Skin of body (tissue), 2 donors: ENCODE measurements around the gene CASKIN1. TPM values are rescaled to one million over a fixed set of nuclear protein-coding genes. Genes with fewer than 3 reads are reported as not detected.

Experiments
- DNase-seq: peaks from one replicate; lab custom pipeline; 2025; lab: John Stamatoyannopoulos, UW
- total RNA-seq: library from RNA; depleted of rRNA; stranded (reverse); fragments of >200 nt; gene quantifications from one replicate; pipeline ENCODE4 v1.2.3, GENCODE V29; 2014

The CASKIN1 gene
- total RNA-seq, 1 donor from 2014 or later = 0.79 TPM

DNA sequence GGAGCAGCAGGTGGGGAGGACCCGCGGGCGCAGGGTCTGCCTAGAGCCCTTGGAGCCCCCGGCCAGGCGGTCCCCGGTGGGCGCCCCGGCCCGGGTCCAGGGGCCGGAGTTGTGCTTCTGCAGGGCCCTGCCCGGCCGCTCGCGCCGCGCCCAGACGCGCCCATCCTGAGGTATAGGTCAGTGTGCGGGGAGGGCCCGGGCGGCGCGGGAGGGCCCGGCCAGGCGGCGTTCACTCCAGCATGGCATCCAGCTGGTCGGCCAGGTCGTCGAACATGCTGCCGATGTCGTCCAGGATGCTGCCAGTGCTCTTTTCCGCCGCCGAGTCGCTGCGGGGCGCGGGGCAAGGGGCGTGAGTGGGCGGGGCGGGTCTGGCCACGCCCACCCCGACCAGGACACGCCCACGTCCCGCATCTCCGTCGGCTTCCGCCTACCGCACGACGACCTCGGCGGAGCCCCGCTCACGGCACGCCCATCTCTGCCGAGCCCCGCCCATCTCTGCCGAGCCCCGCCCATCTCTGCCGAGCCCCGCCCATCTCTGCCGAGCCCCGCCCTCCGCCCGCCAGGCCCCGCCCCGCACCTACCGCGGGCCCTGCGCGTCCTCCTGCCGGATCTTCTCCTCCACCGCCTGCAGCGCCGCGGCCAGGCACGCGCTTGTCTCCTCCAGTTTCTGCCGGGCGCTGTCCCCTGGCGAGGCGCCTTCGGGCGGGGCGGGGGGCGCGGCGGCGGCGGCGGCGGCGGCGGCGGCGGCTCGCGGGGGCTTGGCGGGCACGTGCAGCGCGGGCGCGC, 17.9 kb downstream of the CASKIN1 start:
- no peak for DNase-seq

DNA sequence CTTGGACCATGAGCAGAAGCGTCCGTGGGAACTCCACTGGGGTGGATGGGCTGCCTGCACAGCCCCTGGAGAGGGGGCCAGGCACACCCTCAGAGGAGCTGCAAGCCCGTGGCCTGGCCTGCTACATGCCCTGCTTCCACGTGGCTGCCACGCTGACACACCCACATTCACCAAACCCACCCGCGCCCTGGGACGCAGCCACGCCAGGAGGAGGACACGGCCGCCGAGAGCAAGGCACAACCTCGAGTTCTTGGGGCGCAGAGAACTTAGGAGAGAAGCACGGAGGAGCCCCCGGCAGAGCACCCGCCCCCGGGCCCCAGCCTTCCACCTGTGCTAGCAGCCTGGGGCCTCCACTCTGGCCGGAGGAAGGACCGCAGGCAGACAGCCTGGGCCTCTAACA, 18.8 kb downstream of the CASKIN1 start:
- DNase-seq = no peak

DNA sequence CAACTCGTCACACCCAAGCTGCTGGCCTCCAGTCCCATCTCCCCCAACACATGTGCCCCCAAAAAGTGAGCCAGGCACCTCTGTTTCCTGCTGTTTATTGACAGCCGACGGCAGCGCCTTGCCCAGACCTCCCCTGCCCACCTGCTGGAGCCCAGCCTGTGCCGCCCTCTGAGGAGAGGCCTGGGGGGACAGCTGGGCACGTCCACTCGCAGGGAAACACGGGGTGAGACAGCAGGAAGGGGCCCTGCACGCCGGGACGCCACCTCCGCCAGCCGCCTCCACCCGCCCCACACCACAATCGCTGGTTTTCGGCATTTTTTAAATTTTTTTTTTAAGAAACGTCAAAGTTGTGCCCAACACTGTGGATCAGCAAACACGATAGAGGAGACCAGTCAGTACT, 19.3 kb downstream of the CASKIN1 start:
- no peak for DNase-seq

DNA sequence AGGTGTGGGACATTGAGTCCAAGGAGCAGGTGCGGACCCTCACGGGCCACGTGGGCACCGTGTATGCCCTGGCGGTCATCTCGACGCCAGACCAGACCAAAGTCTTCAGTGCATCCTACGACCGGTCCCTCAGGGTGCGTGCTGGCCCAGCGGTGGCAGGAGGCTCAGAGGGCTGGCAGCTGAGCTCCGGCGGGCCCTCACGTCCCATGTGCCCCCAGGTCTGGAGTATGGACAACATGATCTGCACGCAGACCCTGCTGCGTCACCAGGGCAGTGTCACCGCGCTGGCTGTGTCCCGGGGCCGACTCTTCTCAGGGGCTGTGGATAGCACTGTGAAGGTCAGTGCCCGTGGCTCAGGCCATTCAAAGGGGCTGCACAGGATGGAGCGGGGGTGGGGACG, 20.4 kb downstream of the CASKIN1 start:
- DNase-seq = no peak

DNA sequence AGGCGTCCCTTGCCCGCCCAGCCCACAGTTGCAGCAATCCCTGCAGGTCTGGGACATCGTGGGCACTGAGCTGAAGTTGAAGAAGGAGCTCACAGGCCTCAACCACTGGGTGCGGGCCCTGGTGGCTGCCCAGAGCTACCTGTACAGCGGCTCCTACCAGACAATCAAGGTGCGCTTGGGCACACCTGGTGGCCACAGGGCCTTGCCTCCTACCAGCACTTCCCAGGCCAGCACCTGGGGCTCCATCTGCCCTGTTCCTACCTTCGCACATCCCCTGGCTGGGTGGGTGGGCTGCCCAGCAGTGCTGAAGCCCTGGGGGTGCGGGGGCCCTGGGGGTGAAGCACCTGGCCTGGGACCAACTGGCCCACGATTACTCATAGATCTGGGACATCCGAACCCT, 21.0 kb downstream of the CASKIN1 start:
- no peak for DNase-seq

DNA sequence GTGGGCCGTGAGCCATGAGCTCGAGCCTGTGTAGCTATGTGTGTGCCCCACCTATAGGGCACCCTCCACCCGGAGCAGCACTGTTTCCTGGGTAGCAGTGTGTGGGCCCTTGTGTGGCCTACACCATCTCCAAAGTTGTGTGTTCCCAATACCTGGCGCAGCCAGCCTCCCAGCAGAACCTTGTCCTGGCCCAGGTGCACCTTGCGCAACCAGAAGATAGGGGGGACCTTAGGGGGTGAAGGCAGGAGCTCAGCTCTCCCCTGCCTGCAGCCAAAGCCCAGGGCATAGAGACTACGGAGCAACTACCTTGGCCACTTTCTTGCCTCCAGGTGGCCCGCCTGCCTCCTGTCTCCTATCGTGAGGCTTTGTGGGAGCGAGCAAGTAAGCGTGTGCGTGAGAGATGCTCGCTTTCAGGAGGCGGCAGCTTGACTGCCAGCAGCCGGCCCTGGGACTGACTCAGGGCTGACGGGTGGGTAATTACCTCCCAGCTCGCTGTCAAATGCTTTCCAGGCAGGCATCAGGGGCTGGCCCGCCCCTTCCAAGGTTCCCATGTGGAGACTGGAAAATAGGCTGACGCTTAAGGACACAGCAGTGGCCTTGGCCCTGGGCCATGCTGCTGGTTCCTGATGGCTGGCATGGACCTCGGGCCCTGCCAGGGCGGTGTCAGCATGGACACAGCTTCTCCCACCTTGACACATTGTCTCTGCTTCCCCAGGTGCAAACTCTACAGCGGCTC, 21.8 kb downstream of the CASKIN1 start:
- no peak for DNase-seq

DNA sequence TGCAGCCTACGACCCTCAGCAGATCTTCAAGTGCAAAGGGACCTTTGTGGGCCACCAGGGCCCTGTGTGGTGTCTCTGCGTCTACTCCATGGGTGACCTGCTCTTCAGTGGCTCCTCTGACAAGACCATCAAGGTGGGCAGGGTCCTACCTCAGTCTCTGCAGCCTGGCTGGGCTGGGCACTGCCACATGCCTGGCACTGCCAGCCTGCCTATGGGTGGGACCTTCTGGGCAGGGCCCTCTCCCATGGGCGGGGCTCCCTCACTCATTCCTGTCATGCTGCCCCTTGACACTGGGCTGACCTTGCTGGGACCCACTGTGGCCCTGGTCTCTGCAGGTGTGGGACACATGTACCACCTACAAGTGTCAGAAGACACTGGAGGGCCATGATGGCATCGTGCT, 22.5 kb downstream of the CASKIN1 start:
- DNase-seq = no peak

DNA sequence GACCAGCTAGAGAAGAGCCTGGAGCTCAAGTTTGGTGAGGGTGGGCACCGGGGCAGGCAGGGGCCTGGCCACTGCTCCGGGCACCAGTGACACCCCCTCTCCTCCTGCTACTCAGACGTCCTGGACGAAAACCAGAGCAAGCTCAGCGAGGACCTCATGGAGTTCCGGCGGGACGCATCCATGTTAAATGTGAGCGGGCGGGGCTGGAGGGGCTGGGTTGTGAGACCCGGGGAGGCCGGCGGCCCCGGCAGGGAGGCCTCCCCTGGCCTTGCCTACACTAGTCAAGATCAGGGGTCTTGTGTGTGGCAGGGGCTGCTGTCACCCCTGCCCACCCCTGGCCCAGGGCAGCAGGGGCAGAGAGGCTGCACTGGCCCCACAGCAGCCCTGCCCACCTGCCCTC, 23.0 kb downstream of the CASKIN1 start:
- DNase-seq = no peak

DNA sequence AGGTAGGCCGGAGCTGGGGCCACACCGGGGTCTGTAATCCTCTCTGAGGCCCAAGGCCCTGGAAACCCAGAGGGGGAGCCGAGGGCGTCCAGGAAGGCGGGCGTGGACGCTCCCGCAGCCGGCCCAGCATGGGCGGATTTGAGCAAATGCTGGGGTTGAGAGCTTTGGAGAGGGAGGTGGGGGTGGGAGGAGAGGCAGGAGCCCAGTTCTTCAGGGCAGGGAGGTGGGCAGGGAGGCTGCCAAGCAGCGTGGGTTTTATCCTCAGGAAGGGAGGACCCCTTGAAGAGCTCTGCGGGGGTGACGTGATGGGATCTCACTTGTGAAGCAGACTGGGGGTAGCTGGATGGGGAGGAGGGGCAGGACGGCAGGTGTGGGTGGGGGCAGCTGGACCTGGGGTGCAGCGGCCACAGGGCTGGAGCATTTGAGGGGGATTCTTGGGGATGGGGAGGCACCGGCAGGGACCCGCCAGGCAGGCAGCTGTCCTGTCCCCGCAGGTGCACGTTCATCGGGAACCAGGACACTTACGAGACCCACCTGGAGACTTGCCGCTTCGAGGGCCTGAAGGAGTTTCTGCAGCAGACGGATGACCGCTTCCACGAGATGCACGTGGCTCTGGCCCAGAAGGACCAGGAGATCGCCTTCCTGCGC, 23.6 kb downstream of the CASKIN1 start:
- DNase-seq = no peak

DNA sequence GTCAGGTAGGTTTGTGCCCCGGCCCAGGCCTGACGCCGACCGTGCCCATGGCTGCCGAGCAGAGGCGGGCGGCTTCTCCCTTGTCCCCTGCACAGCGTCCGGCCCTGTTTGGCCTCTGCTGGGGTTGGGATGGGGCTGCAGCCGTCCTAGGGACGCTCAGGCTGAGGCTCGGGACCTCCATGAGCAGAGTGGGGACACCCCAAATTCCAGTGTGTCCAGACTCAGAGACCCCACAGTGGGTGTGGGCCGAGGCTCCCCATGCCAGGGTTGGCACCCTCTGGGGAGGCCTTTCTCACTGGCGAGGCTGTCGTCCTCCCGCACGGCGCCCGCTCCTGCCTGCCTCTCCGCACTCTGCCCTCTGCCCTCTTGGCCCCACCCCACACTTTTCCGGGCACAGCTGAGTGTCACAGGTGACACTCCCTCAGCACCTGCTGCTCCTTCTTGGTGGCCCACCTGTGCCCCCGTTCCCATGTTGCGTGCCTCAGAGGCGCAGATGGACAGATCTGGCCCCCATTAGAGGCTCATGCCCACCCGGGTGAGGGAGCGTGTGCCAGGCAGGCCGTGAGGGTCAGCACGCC, 24.7 kb downstream of the CASKIN1 start:
- DNase-seq = no peak

DNA sequence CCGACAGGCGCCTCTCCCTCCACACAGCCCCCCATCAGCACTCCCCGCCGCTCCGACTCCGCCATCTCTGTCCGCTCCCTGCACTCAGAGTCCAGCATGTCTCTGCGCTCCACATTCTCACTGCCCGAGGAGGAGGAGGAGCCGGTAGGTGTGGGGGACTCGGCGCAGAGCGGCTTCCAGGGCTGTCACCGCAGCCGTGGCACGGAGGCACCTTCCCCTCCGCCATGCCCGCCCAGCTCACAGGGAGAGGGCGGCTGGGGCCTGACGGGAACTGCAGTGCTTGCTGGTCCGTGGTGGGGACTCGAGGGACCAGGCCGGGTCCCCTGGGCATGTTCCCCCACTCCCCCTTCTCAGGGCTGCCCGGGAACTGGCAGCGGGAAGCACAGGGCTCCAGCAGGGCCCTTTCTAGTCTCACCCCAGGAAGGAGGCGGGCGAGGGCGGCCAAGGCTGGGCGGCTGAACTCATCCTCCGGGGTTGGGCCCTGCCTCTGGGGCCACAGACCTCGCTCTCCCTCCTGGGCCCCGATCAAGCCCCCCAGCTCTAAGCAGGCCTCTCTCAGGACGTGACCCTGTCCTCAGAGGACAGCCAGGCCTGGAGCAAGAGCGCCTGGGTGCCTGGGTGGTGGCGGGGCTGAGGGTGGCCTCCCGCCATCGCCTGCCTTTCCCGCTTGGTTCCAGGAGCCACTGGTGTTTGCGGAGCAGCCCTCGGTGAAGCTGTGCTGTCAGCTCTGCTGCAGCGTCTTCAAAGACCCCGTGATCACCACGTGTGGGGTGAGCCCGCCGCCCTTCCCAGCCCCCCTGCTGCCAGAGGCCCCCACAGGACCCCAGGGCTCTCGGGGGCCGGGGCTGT, 25.6 kb downstream of the CASKIN1 start:
- DNase-seq = no peak

DNA sequence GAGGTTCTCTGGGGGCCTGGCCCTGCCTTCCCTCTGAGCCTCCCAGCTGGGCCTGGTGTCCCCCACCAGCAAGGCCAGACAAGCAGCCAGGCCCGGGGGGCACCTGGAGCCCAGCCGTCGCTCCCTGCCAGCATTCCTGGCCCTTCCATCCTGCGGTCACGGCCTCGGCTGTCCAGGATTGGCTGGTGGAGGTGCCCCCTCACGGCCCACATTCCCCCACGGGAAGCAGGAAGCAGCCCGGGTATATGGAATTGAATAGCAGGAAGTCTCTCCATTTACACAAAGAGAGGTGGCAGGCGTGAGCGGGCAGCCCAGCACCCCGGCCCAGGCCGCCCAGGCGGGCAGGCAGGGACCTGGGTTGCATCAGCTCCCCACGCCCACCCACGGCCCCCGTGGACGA, 26.3 kb downstream of the CASKIN1 start:
- no peak for DNase-seq

DNA sequence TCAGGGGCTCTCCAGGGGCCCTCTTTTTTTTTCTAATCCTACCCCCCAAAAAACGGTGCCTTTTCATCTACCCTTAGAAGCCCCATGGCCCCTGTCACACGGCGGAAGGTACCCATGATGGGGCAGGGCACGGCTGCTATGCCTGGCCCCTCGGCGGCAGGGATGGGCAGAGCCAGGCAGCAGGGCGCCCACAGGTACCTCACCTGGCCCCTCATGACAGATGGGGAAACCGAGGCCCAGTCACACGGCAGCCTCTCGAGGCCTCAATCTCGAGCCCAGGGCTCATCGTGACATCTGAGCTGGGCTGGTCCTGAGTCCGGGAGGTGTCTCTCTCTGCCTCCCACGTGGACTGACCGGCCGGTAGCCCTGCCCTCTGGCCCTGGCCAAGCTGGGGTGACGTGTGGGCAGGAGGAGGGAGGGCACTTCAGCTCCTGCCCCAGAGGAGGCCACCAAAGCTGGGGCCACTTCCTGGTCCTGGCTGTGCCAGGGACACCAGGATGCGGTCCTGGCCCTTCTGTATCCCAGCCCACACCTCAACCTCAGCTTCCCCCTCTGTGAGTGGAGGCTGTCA, 29.3 kb downstream of the CASKIN1 start:
- no peak for DNase-seq

DNA sequence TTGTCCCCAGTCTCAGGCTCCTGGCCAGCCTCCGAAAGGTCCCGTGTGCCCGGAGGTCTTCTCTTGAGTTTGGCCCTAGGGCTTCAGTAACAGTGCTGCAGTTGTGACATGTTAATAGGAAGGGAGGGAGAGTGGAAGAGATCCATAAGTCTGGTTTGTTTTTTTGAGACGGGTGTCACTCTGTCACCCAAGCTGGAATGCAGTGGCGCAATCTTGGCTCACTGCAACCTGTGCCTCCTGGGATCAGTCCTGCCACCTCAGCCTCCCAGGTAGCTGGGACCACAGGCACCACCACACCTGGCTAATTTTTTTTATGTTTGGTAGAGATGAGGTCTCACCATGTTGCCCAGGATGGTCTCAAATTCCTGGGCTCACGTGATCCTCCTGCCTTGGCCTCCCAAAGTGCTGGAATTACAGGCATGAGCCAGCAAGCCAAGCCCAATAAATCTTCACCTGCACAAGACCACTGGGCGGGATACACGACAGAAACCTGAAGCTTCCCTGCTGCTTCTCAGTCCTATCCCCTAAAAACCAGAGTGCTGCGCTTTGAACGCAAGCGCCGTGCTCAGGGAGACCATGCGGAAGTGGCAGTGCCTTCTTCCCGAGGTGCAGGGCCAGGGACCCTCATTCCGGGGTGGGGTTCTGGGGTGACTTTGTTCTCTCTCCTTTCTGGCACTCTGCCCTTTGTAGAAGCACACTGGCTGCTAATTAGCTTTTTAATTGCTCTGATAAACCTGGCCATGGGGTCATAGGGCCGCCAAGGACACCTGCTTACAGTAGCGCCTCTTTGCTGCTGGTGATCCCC, 29.9 kb downstream of the CASKIN1 start:
- DNase-seq = no peak

DNA sequence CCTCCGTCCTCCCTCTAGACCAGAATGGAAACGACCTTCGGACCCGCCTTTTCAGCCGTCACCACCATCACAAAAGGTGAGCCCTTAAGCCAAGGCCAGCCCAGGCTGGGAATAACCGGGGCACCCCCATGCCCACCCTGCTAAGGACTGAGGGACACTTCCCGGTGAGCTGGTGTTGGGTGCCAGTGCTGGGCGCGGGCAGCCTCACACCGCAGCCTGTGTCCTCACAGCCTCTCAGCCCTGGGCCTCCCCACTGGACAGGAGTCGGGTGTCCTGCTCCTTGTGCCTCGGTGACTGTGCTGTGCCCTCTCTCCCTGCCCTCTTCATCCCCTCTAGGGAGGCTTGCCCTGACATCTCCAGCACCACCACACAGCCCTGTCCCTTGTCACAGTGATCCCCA, 30.5 kb downstream of the CASKIN1 start:
- DNase-seq = no peak

DNA sequence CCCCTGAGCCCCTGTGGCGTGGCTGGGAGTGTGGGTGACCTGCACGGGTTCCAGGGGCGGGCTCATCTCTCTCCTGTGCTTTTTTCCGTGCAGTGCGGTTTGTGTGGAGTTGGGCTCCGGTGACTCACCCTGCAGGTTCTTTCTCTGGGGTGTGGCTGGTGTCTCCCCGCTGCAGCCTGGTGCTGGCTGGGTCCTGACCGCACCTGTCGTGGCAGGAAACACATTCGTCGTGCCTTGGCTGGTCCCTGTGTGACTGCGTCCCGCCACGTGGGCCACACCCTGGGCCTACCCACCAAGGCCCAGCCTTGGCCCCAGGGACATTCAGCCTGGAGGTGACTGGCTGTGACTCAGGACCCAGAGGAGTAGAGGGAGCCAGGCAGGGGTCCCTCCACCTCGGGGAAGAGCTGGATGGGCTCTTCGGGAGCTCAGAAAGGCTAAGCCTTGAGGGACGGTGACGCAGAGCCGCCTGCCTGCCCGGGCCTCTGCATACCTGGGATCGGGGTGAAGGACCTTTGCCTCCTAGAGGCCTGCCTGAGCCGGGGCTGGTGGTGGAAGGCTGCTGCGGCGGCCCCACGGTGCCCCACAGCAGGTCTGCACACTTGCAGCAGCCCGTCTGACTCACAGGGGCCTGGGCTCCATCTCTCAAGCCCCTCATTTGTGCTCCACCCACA, 33.1 kb downstream of the CASKIN1 start:
- peak; percentile 12 for DNase-seq

DNA sequence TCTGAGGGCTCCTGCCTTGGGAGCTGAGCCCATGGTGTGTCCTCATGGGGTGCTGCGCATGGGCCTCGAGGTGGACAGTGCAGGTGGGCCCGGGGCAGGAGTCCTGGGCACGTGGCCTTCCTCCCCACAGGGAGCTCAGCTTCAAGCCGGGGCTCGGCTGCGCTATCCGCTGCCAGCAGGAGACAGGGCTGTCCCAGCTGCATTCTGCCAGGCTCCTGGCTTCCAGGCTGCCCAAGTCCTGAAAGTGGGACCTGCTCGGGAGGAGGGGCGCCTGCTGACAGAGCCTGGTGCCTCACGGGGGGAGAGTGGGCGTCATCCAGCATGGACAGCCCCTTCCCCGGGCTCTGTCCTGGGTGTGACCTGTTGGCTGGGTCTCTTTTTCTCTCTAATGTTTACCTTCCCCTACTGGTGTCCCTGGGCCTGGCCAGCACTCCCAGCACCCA, 33.7 kb downstream of the CASKIN1 start:
- DNase-seq = no peak

DNA sequence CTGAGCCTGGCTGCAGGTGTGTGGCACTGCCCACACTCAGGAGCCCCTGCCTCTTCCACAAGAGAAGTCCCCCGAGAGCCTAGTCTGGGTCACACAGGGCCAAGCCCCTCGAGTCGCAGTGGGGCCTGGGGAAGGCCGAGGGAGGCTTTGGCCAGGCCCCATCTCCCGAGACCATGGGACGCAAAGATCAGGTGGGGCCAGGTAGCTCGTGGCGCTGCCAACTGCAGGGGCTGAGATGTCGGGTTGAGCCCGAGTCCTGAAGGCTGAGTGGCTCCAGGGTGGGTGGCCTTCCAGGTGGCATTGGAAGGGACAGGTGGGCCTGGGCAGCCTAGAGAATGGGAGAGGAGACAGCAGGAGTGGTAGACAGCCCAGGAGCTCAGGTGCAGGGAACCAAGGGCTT, 34.5 kb downstream of the CASKIN1 start:
- DNase-seq = no peak

DNA sequence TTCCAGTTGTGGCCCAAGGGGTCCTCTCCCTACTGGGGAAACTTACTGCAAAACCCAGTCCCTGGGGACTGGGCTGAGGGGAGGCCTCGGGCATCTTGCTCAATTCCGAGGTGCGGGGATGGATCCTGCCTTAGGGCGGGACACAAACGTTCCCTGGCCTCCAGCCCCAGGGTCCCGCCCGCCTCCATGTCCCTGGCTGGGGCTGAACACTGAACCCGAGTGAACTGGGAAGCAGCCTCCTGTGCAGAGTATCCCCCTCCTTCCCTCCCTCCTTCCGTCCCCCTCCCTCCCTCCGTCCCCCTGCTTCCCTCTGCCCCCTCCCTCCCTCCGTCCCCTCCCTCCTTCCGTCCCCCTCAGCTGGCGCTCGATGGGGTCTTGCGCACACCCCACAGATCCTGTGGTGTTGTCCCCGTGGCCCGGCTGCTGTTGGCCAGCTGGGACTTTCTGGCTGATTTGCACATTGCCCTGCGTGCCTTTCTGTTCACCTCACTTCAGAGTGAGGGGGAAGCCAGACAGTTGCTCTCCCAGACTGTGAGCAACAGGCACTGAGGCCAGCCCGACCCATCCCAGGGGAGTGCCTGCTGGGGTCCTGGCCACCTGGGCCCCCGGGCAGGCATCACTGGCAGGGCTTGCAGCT, 35.4 kb downstream of the CASKIN1 start:
- peak; percentile 61 for DNase-seq
